VCaP (cell line): ENCODE results near the gene TIMM22.
"Not testable (repeated sequence)": the region's sequence is repeated elsewhere in the genome, so short reads cannot be mapped to it uniquely, and the experiment has no call there.

Experiments used
- H3K27ac ChIP-seq: fragments of 450-650 bp; 2 replicates; pipeline ENCODE4 v1.5.1; 2017
- CTCF ChIP-seq: fragments of 450-650 bp; conservative IDR thresholded peaks from 2 replicates; pipeline ENCODE4 v1.5.1; 2017; ENCODE audit warnings: mild to moderate bottlenecking, moderate library complexity

TIMM22 gene

DNA sequence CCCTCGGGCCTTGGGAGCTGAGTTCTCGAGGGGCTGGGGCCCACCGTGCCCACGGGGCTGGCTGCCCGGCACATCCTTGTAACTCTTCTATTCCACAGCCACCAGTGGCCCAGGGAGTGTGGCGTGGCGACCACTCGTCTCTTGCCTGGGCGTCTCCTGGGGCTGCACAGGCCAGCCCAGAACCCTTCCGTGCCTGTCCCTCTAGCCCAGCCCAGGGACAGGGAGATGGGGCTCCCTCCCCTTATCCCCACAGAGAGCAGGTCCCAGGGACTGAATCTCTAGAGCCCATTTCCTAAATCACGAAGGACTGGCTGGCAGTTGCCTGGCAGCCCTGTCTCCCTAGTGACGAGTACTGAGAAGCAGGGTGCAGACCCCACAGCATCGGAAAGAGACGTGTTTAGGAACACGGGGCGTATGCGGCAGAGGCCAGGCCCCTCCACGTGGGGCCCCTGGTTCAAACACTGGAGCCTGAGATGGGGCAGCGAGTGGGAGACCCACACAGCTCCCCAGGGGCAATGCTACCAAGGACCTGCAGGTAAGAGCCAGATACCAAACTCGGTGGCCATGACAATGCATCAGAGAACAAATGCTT, 51.0 kb downstream of the TIMM22 start:
- no peak overlapping the region for H3K27ac ChIP-seq
- no peak for TF ChIP-seq CTCF

GRCh38 chr17:1048516-1049115, 51.7 kb downstream of the TIMM22 start:
- not testable (repeated sequence) for H3K27ac ChIP-seq

- TF ChIP-seq CTCF: no peak
- H3K27ac ChIP-seq: no peak overlapping the region
Observed at GRCh38 chr17:1049446-1050225, 52.7 kb downstream of the TIMM22 start.

DNA sequence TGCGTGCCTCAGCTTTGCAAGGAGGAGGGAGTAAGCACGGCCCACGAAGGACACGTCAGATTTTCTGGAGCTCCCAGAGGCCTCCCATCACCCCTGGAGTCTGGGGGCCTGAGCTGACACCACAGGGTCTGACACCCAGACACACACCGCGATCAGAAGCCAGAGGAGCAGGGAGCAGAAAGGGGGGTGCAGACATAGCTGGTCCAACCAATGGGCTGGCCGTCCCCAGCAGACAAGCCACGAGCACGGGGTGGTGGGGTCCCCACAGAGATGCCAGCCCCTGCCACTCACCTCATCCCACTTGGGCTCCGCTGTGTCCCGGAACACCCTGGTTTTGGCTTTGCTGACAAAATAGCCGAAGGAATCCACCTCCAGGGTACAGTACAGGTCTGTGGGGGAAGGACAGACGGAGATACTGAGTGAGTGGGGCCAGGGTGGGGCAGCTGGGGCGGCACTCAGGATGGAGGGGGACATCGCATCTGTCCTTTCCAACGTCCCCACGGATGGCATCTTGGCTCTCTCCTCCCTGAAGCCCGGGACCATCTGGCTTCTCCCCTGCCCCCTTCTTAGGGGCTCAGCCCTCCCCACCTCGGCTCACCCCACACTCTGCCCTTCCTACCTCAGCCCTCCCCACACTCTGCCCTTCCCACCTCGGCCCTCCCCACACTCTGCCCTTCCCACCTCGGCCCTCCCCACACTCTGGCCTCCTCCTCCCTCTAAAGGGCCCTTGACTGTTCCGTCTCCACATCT, 53.5 kb downstream of the TIMM22 start:
- H3K27ac ChIP-seq: no peak overlapping the region
- no peak for TF ChIP-seq CTCF

DNA sequence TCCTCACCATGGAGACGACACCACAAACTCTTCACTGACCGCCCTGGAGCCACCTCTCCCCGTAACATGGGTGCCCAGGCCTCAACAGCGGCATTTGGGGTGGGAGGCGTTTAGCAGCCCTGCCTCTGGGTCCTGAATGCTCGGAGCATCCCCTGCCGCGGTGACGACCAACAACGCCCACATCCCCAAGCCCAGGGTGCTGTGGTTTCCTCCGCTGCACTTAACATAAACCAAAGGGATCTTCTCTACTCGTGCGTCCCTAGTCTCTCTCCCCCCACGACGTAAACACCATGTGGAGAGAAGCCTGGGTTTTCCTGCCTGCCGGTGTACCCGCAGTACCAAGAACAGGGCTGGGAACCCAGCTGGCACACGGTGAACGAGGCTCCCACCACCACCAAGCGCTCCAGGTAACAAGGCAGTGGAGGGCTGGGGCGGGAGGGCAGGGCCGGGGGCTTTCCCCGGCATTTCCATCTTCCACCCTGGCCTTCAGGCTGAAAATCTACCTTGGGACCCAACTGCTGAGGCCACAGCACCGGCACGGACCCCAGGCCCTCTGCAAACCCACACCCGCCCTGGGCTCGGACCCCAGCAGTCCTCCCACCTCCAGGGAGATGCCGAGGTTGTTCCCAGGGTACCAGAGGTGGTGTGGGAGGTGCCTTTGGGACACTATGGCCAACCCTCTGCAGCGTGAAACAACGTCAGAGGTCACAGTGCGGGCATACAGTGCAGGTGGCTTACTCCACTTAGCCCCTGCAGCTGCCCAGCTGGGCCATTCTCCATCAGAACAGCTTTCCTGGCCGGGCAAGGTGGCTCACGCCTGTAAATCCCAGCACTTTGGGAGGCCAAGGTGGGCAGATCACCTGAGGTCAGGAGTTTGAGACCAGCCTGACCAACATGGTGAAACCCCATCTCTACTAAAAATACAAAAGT, 54.3 kb downstream of the TIMM22 start:
- no peak for TF ChIP-seq CTCF
- H3K27ac ChIP-seq: no peak overlapping the region
